Lower leg skin (tissue), 4 donors: ENCODE results near the gene GABRD. TPM values are rescaled to one million over a fixed set of nuclear protein-coding genes. Genes with fewer than 3 reads are reported as not detected.

ENCODE experiments used
- DNase-seq, 2 donors: peaks; one replicate each; pipeline ENCODE4 v3.0.0-alpha.2; 2019; ENCODE audit warnings: low spot score in 2 of 2
- H3K4me3 ChIP-seq: fragments of 200-600 bp; sonication (generic); 2 replicates; pipeline ENCODE4 v1.5.1; 2017; ENCODE audit warnings: mild to moderate bottlenecking, low read depth; ENCODE audit not compliant: poor library complexity, severe bottlenecking
- CTCF ChIP-seq, 3 donors: fragments of 450-650 bp; IDR thresholded peaks; one replicate each; pipeline ENCODE4 v1.5.1; 2016; ENCODE audit warnings: antibody characterized with exemption in 3 of 3, mild to moderate bottlenecking in 3 of 3, moderate library complexity in 2 of 3
- POLR2A ChIP-seq, 2 donors: fragments of 450-650 bp; IDR thresholded peaks; one replicate each; pipeline ENCODE4 v1.6.1; 2016 to 2017; ENCODE audit warnings: antibody characterized with exemption in 2 of 2, mild to moderate bottlenecking in 1 of 2, moderate library complexity in 1 of 2
- WGBS, 2 donors: methylation state at CpG; one replicate each; pipeline ENCODE4 v1.1.5; 2018; 5-methylcytosine and 5-hydroxymethylcytosine counted together
- intact Hi-C: fragments of 100-400 bp; cut with DNase I; formaldehyde crosslinking; loops from one replicate; pipeline ENCODE4 v1.15.0; 2023; ENCODE audit warnings: low total_unique reads
- total RNA-seq, 4 donors: library from RNA; depleted of rRNA; stranded (reverse); fragments of >200 nt; gene quantifications; one replicate each; pipeline ENCODE4 v1.1.0, GENCODE V29; 2016

Gene GABRD
- total RNA-seq, 4 donors from 2014 or later, result 1.1 to 5.1 (median 2.0) TPM; not detected in 1

DNA sequence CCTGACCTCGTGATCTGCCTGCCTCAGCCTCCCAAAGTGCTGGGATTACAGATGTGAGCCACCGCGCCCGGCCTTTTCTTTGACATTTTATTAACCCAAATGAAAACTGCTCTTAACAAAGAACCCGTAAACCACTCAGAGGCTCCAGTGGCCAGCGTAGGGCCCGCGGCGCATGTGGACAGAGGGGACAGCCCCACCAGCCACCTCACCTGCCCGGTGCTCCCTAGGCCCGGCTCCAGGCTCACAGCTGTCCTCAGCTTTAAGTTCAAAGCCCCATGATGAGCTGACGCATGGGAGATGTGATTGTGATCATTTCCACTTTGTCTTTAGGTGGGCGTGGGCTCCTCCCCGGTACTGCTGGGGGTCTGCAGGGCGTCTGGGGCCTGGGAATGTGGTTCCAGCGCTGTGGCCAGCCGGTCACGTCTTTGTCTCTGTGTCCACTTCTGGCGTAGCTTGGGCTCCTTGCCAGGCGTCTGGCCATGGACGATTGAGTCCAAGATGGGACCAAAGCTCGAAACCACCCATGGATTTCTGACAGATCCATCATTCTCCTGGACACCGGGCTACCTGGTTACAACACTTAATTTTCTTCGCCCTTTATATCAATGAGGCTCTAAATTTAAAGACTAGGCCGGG lies 37.9 kb downstream of the GABRD start:
- H3K4me3 ChIP-seq, result no peak overlapping the region
- DNase-seq, result no peak
- WGBS, 2 donors, result 93% methylated on average over 25 of the region's 25 CpGs
- no peak for TF ChIP-seq CTCF (IDR thresholded peaks at IDR 0.05)
- no peak for TF ChIP-seq POLR2A (IDR thresholded peaks at IDR 0.05)
- intact Hi-C loops, result no loop called here

GRCh38 chr1:2059290-2059953 lies 40.3 kb downstream of the GABRD start:
- TF ChIP-seq CTCF (IDR thresholded peaks at IDR 0.05) (no peak), POLR2A (IDR thresholded peaks at IDR 0.05) (no peak)
- WGBS, 2 donors, result 90% methylated on average over 33 to 35 of the region's 35 CpGs
- DNase-seq, result no peak
- H3K4me3 ChIP-seq, result no peak overlapping the region
- intact Hi-C loops, result no loop called here

- TF ChIP-seq CTCF (IDR thresholded peaks at IDR 0.05) (no peak), POLR2A (IDR thresholded peaks at IDR 0.05) (no peak)
- 79 to 86% methylated on average over 15 of the region's 15 CpGs for WGBS, 2 donors
- no peak for DNase-seq
- H3K4me3 ChIP-seq, result no peak overlapping the region
- intact Hi-C loops, result no loop called here
Observed at GRCh38 chr1:2060072-2060471, 40.9 kb downstream of the GABRD start.

DNA sequence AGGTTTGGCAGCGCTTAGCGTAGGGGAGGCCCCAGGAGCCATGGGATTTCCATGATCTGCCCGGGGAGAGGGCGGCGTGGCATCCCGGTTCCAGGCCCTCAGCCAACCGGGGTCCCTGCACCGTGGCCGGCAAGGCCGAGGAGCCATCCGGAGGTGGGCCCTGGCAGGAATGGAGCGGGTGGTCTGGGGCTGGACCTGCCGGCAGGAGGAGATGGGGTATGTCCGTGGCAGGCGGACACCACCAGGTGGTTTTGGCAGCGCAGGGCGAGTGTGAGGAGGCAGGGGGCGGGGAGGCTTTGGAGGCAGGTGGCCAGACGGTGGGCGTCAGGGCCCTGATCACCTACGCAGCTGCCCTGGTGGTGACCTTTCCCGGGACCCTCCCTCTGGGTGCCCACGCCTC lies 41.4 kb downstream of the GABRD start:
- WGBS, 2 donors, result 88% methylated on average over 23 of the region's 23 CpGs
- intact Hi-C loops, result no loop called here
- no peak for TF ChIP-seq CTCF (IDR thresholded peaks at IDR 0.05)
- no peak for TF ChIP-seq POLR2A (IDR thresholded peaks at IDR 0.05)
- H3K4me3 ChIP-seq, result no peak overlapping the region
- no peak for DNase-seq

DNA sequence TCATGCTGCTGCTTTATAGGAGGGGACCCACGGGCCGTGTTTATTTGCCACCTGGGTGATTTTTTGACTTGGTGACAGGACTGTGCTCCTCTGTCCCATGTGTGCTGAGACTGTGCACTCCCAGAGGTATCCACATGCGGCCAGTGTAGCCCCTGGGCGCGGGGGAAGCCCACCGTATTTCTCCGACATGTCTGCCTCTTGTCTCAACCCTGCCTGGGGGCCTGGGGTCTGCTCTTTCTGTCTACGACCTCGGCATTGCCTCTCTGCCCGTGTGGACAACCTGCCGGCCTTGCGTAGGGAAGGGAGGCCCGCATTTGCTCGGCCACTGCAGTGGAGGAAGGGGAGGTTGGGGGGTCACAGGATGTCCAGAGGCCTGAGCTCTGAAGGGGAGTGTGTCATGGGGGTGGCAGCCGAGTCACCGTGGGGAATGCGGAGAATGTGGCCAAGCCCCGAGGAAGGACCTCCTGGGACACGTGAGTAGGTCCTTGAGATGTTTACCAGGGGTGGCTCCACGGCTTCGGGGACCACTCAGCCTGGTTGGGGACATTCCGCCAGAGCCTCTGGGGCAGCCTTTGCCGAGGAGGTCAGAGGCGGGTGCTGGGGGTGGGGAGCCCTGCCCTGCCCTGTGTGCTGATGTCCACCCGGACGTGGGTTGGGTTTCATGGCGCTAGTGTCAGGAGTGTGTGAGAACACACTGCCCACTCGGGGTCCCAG lies 42.1 kb downstream of the GABRD start:
- DNase-seq, result no peak
- TF ChIP-seq POLR2A (IDR thresholded peaks at IDR 0.05) (no peak), CTCF (IDR thresholded peaks at IDR 0.05) (no peak)
- H3K4me3 ChIP-seq, result no peak overlapping the region
- intact Hi-C loops, result no loop called here
- 83 to 88% methylated on average over 26 to 28 of the region's 28 CpGs for WGBS, 2 donors
